Gastroesophageal sphincter (tissue), 4 donors: ENCODE results near the gene PTGFRN. TPM values are rescaled to one million over a fixed set of nuclear protein-coding genes. Genes with fewer than 3 reads are reported as not detected.

Experiments used
- ATAC-seq: fragments of 150-250 bp; one replicate; pipeline ENCODE4 v1.9.1; 2016; ENCODE audit warnings: mild to moderate bottlenecking, moderate library complexity
- H3K27ac ChIP-seq, 4 donors: fragments of 200-600 bp; sonication (generic) in 3 of 4; 1 replicate in 3 of 4; 2 replicates in 1 of 4; pipeline ENCODE4 v1.5.1; 2016 to 2019
- H3K27me3 ChIP-seq: fragments of 200-600 bp; sonication (generic); one replicate; pipeline ENCODE4 v1.5.1; 2019
- H3K36me3 ChIP-seq, 2 donors: fragments of 200-600 bp; sonication (generic); one replicate each; pipeline ENCODE4 v1.5.1; 2019; ENCODE audit warnings: control low read depth in 1 of 2
- H3K4me1 ChIP-seq, 3 donors: fragments of 200-600 bp; sonication (generic); 1 replicate in 2 of 3; 2 replicates in 1 of 3; pipeline ENCODE4 v1.5.1; 2016 to 2019; ENCODE audit warnings: control low read depth in 2 of 3
- H3K4me3 ChIP-seq, 2 donors: fragments of 200-600 bp; sonication (generic); one replicate each; pipeline ENCODE4 v1.5.1; 2019; ENCODE audit warnings: mild to moderate bottlenecking in 1 of 2, moderate library complexity in 1 of 2
- H3K9me3 ChIP-seq, 3 donors: fragments of 200-600 bp; sonication (generic); one replicate each; pipeline ENCODE4 v1.5.1; 2017 to 2019; ENCODE audit warnings: control low read depth in 2 of 3
- CTCF ChIP-seq, 4 experiments: fragments of 200-600 bp in 2 of 4; fragments of 450-650 bp in 2 of 4; sonication (generic) in 1 of 4; IDR thresholded peaks; one replicate each; pipeline ENCODE4 v1.5.1; 2017 to 2019; ENCODE audit warnings: antibody characterized with exemption in 4 of 4, mild to moderate bottlenecking in 2 of 4, moderate library complexity in 2 of 4
- EP300 ChIP-seq: sonication (generic); formaldehyde crosslinking; IDR thresholded peaks from one replicate; pipeline ENCODE4 v1.6.1; 2017; ENCODE audit warnings: antibody characterized with exemption, mild to moderate bottlenecking
- POLR2A ChIP-seq, 2 donors: fragments of 450-650 bp; IDR thresholded peaks; one replicate each; pipeline ENCODE4 v1.6.1; 2017; ENCODE audit warnings: antibody characterized with exemption in 2 of 2, mild to moderate bottlenecking in 2 of 2, moderate library complexity in 1 of 2
- POLR2AphosphoS5 ChIP-seq: sonication (generic); formaldehyde crosslinking; IDR thresholded peaks from one replicate; pipeline ENCODE4 v1.6.1; 2017; ENCODE audit warnings: antibody characterized with exemption
- WGBS, 2 donors: methylation state at CpG; one replicate each; pipeline ENCODE4 v1.1.5; 2018; ENCODE audit warnings: low coverage in 1 of 2; 5-methylcytosine and 5-hydroxymethylcytosine counted together
- total RNA-seq, 4 donors: library from RNA; depleted of rRNA; stranded (reverse); fragments of >200 nt; gene quantifications; one replicate each; pipeline ENCODE4 v1.1.0, GENCODE V29; 2016

The PTGFRN gene
- total RNA-seq, 4 donors from 2014 or later, result 60.0 to 166 (median 101) TPM

- H3K27me3 ChIP-seq, result no peaks in the 10 kb centered on the region
- H3K4me3 ChIP-seq, result no peak overlapping the region
- H3K27ac ChIP-seq, result peak overlapping the region in 2 of 4 donors; percentile 26 to 63
- TF ChIP-seq POLR2AphosphoS5, result no peak
- no peak for TF ChIP-seq POLR2A (IDR thresholded peaks at IDR 0.05)
- no peak for TF ChIP-seq CTCF (IDR thresholded peaks at IDR 0.05)
- no peak for TF ChIP-seq EP300
- 83% methylated on average over 2 of the region's 2 CpGs; no CpG with 5 or more reads in 1 of the 2 donors for WGBS, 2 donors
- no peaks in the 10 kb centered on the region for H3K9me3 ChIP-seq
- no peak for ATAC-seq
- peaks cover 0 to 34% (median 6%) of the 10 kb centered on the region in 3 donors for H3K4me1 ChIP-seq
- H3K36me3 ChIP-seq, result peaks cover 0 to 6% of the 10 kb centered on the region in 2 donors
These were observed 71.9 kb downstream of the PTGFRN start for GRCh38 chr1:116981521-116982037.

- peaks cover 0 to 34% (median 6%) of the 10 kb centered on the region in 3 donors for H3K4me1 ChIP-seq
- no peaks in the 10 kb centered on the region for H3K27me3 ChIP-seq
- 83 to 100% methylated on average over 2 to 7 of the region's 9 CpGs for WGBS, 2 donors
- no peaks in the 10 kb centered on the region for H3K9me3 ChIP-seq
- H3K4me3 ChIP-seq, result no peak overlapping the region
- TF ChIP-seq CTCF (IDR thresholded peaks at IDR 0.05) (no peak), EP300 (no peak), POLR2A (IDR thresholded peaks at IDR 0.05) (no peak), POLR2AphosphoS5 (no peak)
- ATAC-seq, result peak; percentile 42
- peaks cover 0 to 13% of the 10 kb centered on the region in 2 donors for H3K36me3 ChIP-seq
- peak overlapping the region in 3 of 4 donors; percentile 57 to 63 (median 61) for H3K27ac ChIP-seq
These were observed 72.7 kb downstream of the PTGFRN start for GRCh38 chr1:116982319-116983004.

DNA sequence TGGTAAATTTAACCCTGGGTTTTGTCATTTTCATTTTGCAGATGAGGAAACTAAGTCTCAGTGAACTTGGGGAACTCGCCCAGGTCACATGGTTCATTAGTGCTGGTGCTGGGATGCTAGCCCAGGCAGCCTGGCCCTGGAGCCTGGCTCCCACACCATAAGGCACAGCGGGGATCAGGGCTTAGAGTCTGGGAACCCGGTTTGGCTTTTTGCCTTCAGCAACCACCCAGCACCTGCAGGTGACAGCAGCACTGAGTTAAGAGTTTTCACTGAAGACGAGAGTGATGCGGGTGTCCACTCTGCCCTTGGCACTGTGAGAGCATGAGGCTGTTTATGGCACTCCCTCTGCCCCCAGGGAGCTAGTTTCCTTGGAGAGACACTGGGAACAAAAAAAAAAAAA is 73.4 kb downstream of the PTGFRN start:
- TF ChIP-seq POLR2AphosphoS5, result no peak
- TF ChIP-seq CTCF (IDR thresholded peaks at IDR 0.05), result no peak
- no peak for TF ChIP-seq EP300
- TF ChIP-seq POLR2A (IDR thresholded peaks at IDR 0.05), result no peak
- Histone ChIP-seq H3K36me3 (peaks cover 0 to 13% of the 10 kb centered on the region in 2 donors), H3K27ac (peak overlapping the region in 3 of 4 donors; percentile 57 to 63 (median 61)), H3K9me3 (no peaks in the 10 kb centered on the region), H3K4me3 (no peak overlapping the region), H3K4me1 (peaks cover 0 to 40% (median 7%) of the 10 kb centered on the region in 3 donors), H3K27me3 (no peaks in the 10 kb centered on the region)
- 38 to 50% methylated on average over 2 to 3 of the region's 5 CpGs for WGBS, 2 donors
- ATAC-seq, result no peak

DNA sequence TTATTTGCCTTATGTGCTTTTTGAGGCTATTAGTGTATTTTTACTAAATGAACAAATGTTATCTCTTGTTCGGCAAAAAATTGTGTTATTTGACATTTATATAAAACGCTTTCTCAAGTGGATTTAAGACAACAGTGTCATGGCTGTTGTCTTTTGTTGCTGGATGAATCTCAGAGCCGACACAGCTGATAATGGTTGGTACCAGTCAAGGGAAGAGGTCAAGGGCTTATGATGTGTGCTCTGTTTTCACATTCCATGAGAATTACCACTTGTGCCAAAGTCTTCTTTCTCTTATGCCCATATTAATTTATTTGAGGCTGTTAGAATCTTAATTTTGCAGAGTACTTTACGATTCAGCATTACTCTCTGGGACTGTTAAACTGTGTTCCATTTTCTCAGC is 74.0 kb downstream of the PTGFRN start:
- Histone ChIP-seq H3K9me3 (no peaks in the 10 kb centered on the region), H3K4me3 (no peak overlapping the region), H3K27ac (peak overlapping the region; percentile 7 to 68 (median 62)), H3K36me3 (peaks cover 0 to 13% of the 10 kb centered on the region in 2 donors), H3K4me1 (peaks cover 0 to 45% (median 12%) of the 10 kb centered on the region in 3 donors), H3K27me3 (no peaks in the 10 kb centered on the region)
- no peak for ATAC-seq
- no peak for TF ChIP-seq EP300
- TF ChIP-seq CTCF (IDR thresholded peaks at IDR 0.05), result no peak
- TF ChIP-seq POLR2AphosphoS5, result no peak
- no peak for TF ChIP-seq POLR2A (IDR thresholded peaks at IDR 0.05)
- 21 to 42% methylated on average over 4 of the region's 4 CpGs for WGBS, 2 donors
